Kidney epithelial cell (primary cell): ENCODE data around the gene IKZF5. TPM values are rescaled to one million over a fixed set of nuclear protein-coding genes. Genes with fewer than 3 reads are reported as not detected.

Source experiments
- DNase-seq: peaks from one replicate; pipeline ENCODE4 v3.0.0-alpha.2; 2010; ENCODE audit warnings: low read depth
- H3K27me3 ChIP-seq: 2 replicates; pipeline ENCODE4 v1.6.0; 2011; ENCODE audit warnings: low read length; ENCODE audit not compliant: control insufficient read depth, insufficient read depth
- H3K36me3 ChIP-seq: 2 replicates; pipeline ENCODE4 v1.5.1; 2011; ENCODE audit warnings: low read length; ENCODE audit not compliant: control insufficient read depth, insufficient read depth
- H3K4me3 ChIP-seq: 2 replicates; pipeline ENCODE4 v1.5.1; 2011; ENCODE audit warnings: low read depth, mild to moderate bottlenecking, control low read depth, low read length
- CTCF ChIP-seq: IDR thresholded peaks from 2 replicates; pipeline ENCODE4 v1.5.1; 2011; ENCODE audit warnings: mild to moderate bottlenecking, moderate library complexity, low read length, control low read depth, inconsistent platforms; ENCODE audit not compliant: insufficient read depth, poor library complexity, severe bottlenecking
- total RNA-seq: library from RNA; depleted of rRNA; stranded (reverse); fragments of >200 nt; gene quantifications from 2 replicates; pipeline ENCODE4 v1.2.3, GENCODE V29; 2015

The IKZF5 gene
- total RNA-seq, 1 donor from 2014 or later: 3.0 TPM

- TF ChIP-seq CTCF: no peak
- Histone ChIP-seq H3K4me3 (no peak overlapping the region), H3K36me3 (peaks cover 1% of the 10 kb centered on the region), H3K27me3 (no peaks in the 10 kb centered on the region)
- DNase-seq: no peak
Observed at GRCh38 chr10:122995936-122996335, 12.7 kb downstream of the IKZF5 start.

- DNase-seq: no peak
- H3K27me3 ChIP-seq: no peaks in the 10 kb centered on the region
- H3K4me3 ChIP-seq: no peak overlapping the region
- no peak for TF ChIP-seq CTCF
- H3K36me3 ChIP-seq: peaks cover 1% of the 10 kb centered on the region
Observed at GRCh38 chr10:122993797-122994336, 14.7 kb downstream of the IKZF5 start.

GRCh38 chr10:122992031-122992585 lies 16.5 kb downstream of the IKZF5 start:
- no peaks in the 10 kb centered on the region for H3K27me3 ChIP-seq
- no peak for DNase-seq
- TF ChIP-seq CTCF: no peak
- no peak overlapping the region for H3K4me3 ChIP-seq
- H3K36me3 ChIP-seq: peaks cover 1% of the 10 kb centered on the region

GRCh38 chr10:122990278-122990677 lies 18.3 kb downstream of the IKZF5 start:
- no peak for DNase-seq
- no peak for TF ChIP-seq CTCF
- H3K27me3 ChIP-seq: no peaks in the 10 kb centered on the region
- H3K36me3 ChIP-seq: peaks cover 1% of the 10 kb centered on the region
- H3K4me3 ChIP-seq: no peak overlapping the region

GRCh38 chr10:122988501-122988900 lies 20.1 kb downstream of the IKZF5 start:
- no peaks in the 10 kb centered on the region for H3K27me3 ChIP-seq
- no peak for TF ChIP-seq CTCF
- no peaks in the 10 kb centered on the region for H3K36me3 ChIP-seq
- DNase-seq: no peak
- no peak overlapping the region for H3K4me3 ChIP-seq

GRCh38 chr10:122986335-122986734 lies 22.3 kb downstream of the IKZF5 start:
- Histone ChIP-seq H3K4me3 (no peak overlapping the region), H3K36me3 (no peaks in the 10 kb centered on the region), H3K27me3 (no peaks in the 10 kb centered on the region)
- TF ChIP-seq CTCF: no peak
- DNase-seq: no peak
